ENCODE results near the gene STKLD1. TPM values are rescaled to one million over a fixed set of nuclear protein-coding genes. Genes with fewer than 3 reads are reported as not detected.

Gene STKLD1
- total and polyA plus RNA-seq, 8 donors, result 0.82 to 6.1 (median 3.4) TPM

- Histone ChIP-seq H3K27me3 (no peaks in the 10 kb centered on the region), H3K4me1 (no peaks in the 10 kb centered on the region), H3K9me3 (no peaks in the 10 kb centered on the region), H3K4me3 (no peak overlapping the region), H3K27ac (no peak overlapping the region), H3K36me3 (peaks cover 0 to 92% of the 10 kb centered on the region in 2 donors)
- no peak for TF ChIP-seq CTCF (IDR thresholded peaks at IDR 0.05)
- intact Hi-C loops (cut with DNase I), result loop anchor here in 1 of 2 donors (10.0 kb wide), 1 partner anchor 77 kb away; no protein-coding TSS in a partner anchor
- ATAC-seq (no peak), DNase-seq (no peak)
Observed at GRCh38 chr9:133408042-133408441, 31.9 kb downstream of the STKLD1 start.

- H3K36me3 ChIP-seq, result peaks cover 0 to 54% of the 10 kb centered on the region in 2 donors
Observed at GRCh38 chr9:133415170-133415569, 39.0 kb downstream of the STKLD1 start.

GRCh38 chr9:133417541-133418461 is 41.6 kb downstream of the STKLD1 start, which contains the start of gene REXO4:
TSS of gene REXO4 (minus strand) at chr9:133418010. CDS start at chr9:133417844, 166 bp downstream.
- intact Hi-C loops (cut with DNase I), result no loop called here
- peak; percentile 96 for ATAC-seq

More at GRCh38 chr9:133415170-133415569, 39.0 kb downstream of the STKLD1 start:
- Histone ChIP-seq H3K4me1 (peaks cover 7 to 31% of the 10 kb centered on the region in 2 donors), H3K4me3 (no peak overlapping the region), H3K27me3 (no peaks in the 10 kb centered on the region), H3K27ac (no peak overlapping the region), H3K9me3 (no peaks in the 10 kb centered on the region)
- intact Hi-C loops (cut with DNase I), result no loop called here
- no peak for TF ChIP-seq CTCF (IDR thresholded peaks at IDR 0.05)
- ATAC-seq (no peak), DNase-seq (no peak)

GRCh38 chr9:133419005-133419404 is 42.8 kb downstream of the STKLD1 start:
- Histone ChIP-seq H3K9me3 (no peaks in the 10 kb centered on the region), H3K27me3 (no peaks in the 10 kb centered on the region), H3K36me3 (peaks cover 0 to 15% of the 10 kb centered on the region in 2 donors), H3K27ac (no peak overlapping the region), H3K4me1 (peaks cover 7 to 31% of the 10 kb centered on the region in 2 donors), H3K4me3 (peak overlapping the region in 1 of 2 donors; percentile 85)
- TF ChIP-seq CTCF (IDR thresholded peaks at IDR 0.05), result no peak
- DNase-seq (no peak), ATAC-seq (no peak)
- intact Hi-C loops (cut with DNase I), result no loop called here

More at GRCh38 chr9:133417541-133418461, 41.6 kb downstream of the STKLD1 start, which contains the start of gene REXO4:
- peak within 1 kb of the TSS; percentile 77 to 80 for H3K27ac ChIP-seq
- peak; percentile 80 to 93 (median 86) for DNase-seq
- peaks cover 7 to 31% of the 10 kb centered on the region in 2 donors for H3K4me1 ChIP-seq
- H3K27me3 ChIP-seq, result no peaks in the 10 kb centered on the region
- no peak for TF ChIP-seq CTCF (IDR thresholded peaks at IDR 0.05)
- no peaks in the 10 kb centered on the region for H3K9me3 ChIP-seq
- H3K4me3 ChIP-seq, result peak within 1 kb of the TSS; percentile 76 to 85
- peaks cover 0 to 27% of the 10 kb centered on the region in 2 donors for H3K36me3 ChIP-seq

GRCh38 chr9:133420392-133420827 is 44.2 kb downstream of the STKLD1 start:
- no peak overlapping the region for H3K27ac ChIP-seq
- H3K36me3 ChIP-seq, result peaks cover 0 to 1% of the 10 kb centered on the region in 2 donors
- ATAC-seq (no peak), DNase-seq (no peak)
- TF ChIP-seq CTCF (IDR thresholded peaks at IDR 0.05), result no peak
- no peak overlapping the region for H3K4me3 ChIP-seq
- H3K4me1 ChIP-seq, result peaks cover 7 to 29% of the 10 kb centered on the region in 2 donors
- no peaks in the 10 kb centered on the region for H3K27me3 ChIP-seq
- intact Hi-C loops (cut with DNase I), result no loop called here
- H3K9me3 ChIP-seq, result no peaks in the 10 kb centered on the region
